Hematopoietic multipotent progenitor cell treated with erythropoietin and hydrocortisone succinate and interleukin-3 and kit ligand, for 4 days (in vitro differentiated cells): ENCODE results near the gene KAZN.

Source experiments
- DNase-seq: peaks from one replicate; pipeline ENCODE4 v3.0.0-alpha.2; 2015

Gene KAZN

GRCh38 chr1:14746393-14746792 lies 147.9 kb downstream of the KAZN start:
- DNase-seq: no peak

GRCh38 chr1:14748151-14748550 lies 149.7 kb downstream of the KAZN start:
- DNase-seq: no peak

- no peak for DNase-seq
These were observed 150.5 kb downstream of the KAZN start for GRCh38 chr1:14748977-14749376.

GRCh38 chr1:14750490-14750889 lies 152.0 kb downstream of the KAZN start:
- no peak for DNase-seq

GRCh38 chr1:14755518-14756252 lies 157.2 kb downstream of the KAZN start:
- DNase-seq: peak; percentile 43

- DNase-seq: no peak
These were observed 158.3 kb downstream of the KAZN start for GRCh38 chr1:14756589-14757285.

GRCh38 chr1:14757286-14757625 lies 158.8 kb downstream of the KAZN start:
- no peak for DNase-seq

GRCh38 chr1:14759042-14759818 lies 160.7 kb downstream of the KAZN start:
- DNase-seq: no peak

GRCh38 chr1:14759843-14760242 lies 161.4 kb downstream of the KAZN start:
- no peak for DNase-seq

GRCh38 chr1:14760780-14761179 lies 162.3 kb downstream of the KAZN start:
- DNase-seq: no peak

- peak; percentile 61 for DNase-seq
These were observed 163.0 kb downstream of the KAZN start for GRCh38 chr1:14761291-14762153.

GRCh38 chr1:14763977-14764376 lies 165.5 kb downstream of the KAZN start:
- no peak for DNase-seq

- no peak for DNase-seq
These were observed 167.3 kb downstream of the KAZN start for GRCh38 chr1:14765773-14766172.

- DNase-seq: no peak
These were observed 168.6 kb downstream of the KAZN start for GRCh38 chr1:14767075-14767474.

- no peak for DNase-seq
These were observed 170.3 kb downstream of the KAZN start for GRCh38 chr1:14768582-14769304.

- no peak for DNase-seq
These were observed 171.2 kb downstream of the KAZN start for GRCh38 chr1:14769486-14770274.

GRCh38 chr1:14773396-14774025 lies 175.0 kb downstream of the KAZN start:
- DNase-seq: no peak

- DNase-seq: no peak
These were observed 175.7 kb downstream of the KAZN start for GRCh38 chr1:14774225-14774624.

- DNase-seq: no peak
These were observed 176.5 kb downstream of the KAZN start for GRCh38 chr1:14774988-14775387.

GRCh38 chr1:14775434-14775833 lies 176.9 kb downstream of the KAZN start:
- no peak for DNase-seq
